Measurements from ENCODE around the gene CTXN2.

The CTXN2 gene

GRCh38 chr15:48145923-48146322, 45.5 kb upstream of the CTXN2 start:
- Histone ChIP-seq H3K4me1 (ENCODE audit: low read length) (no peaks in the 10 kb centered on the region), H3F3A (ENCODE audit: insufficient read depth, low read length) (no peaks in the 10 kb centered on the region), H3K27me3 (replicated peaks; ENCODE audit: insufficient read depth, low read length) (no peaks in the 10 kb centered on the region), H3K79me2 (ENCODE audit: low read length) (no peaks in the 10 kb centered on the region), H3K27ac (ENCODE audit: low read length) (no peak overlapping the region), H3K9me2 (replicated peaks; ENCODE audit: insufficient read depth, low read length) (no peaks in the 10 kb centered on the region), H3K4me2 (ENCODE audit: low read depth, low read length) (no peak overlapping the region), H4K20me1 (ENCODE audit: insufficient read depth, low read length) (no peaks in the 10 kb centered on the region), H3K4me3 (ENCODE audit: low read length) (no peak overlapping the region), H3K36me3 (replicated peaks; ENCODE audit: insufficient read depth, low read length) (no peaks in the 10 kb centered on the region), H2AFZ (ENCODE audit: low read length) (no peak overlapping the region), H3K9me3 (replicated peaks; ENCODE audit: insufficient read depth, low read length) (no peaks in the 10 kb centered on the region), H3K9ac (ENCODE audit: low read length) (no peak overlapping the region)
- TF ChIP-seq EZH2phosphoT487 (IDR thresholded peaks at IDR 0.05; ENCODE audit: low read length) = no peak
- TF ChIP-seq CTCF (IDR thresholded peaks at IDR 0.05; ENCODE audit: low read length) = no peak
- TF ChIP-seq EZH2 (optimal IDR thresholded peaks at IDR 0.05; ENCODE audit: low read depth, low read length) = no peak
- no peak for DNase-seq

DNA sequence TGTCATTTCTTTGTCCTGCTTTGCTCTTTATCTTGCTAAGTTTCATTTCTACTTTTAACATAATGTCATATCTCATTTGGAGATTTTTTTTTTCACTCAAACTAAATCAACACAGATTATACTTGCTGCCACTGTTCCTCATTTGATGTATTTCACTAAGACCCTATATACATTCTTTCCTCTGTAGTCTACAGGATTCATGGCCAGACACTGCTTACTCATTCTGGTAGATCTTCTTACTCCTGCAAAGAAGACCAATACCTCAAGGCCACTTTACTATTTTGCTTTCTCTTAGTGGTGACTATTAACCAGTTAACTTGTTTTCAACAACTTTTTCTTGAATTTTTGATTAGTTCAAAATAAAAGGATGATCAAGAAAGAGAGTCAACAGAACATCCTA, 44.1 kb upstream of the CTXN2 start:
- DNase-seq = no peak
- no peak for TF ChIP-seq EZH2 (optimal IDR thresholded peaks at IDR 0.05; ENCODE audit: low read depth, low read length)
- TF ChIP-seq CTCF (IDR thresholded peaks at IDR 0.05; ENCODE audit: low read length) = no peak
- no peak for TF ChIP-seq EZH2phosphoT487 (IDR thresholded peaks at IDR 0.05; ENCODE audit: low read length)

GRCh38 chr15:48149858-48150257, 41.6 kb upstream of the CTXN2 start:
- no peak overlapping the region for H3K4me3 ChIP-seq (ENCODE audit: low read length)

More for the DNA sequence above, 44.1 kb upstream of the CTXN2 start:
- Histone ChIP-seq H3F3A (ENCODE audit: insufficient read depth, low read length) (no peaks in the 10 kb centered on the region), H4K20me1 (ENCODE audit: insufficient read depth, low read length) (no peaks in the 10 kb centered on the region), H3K9me3 (replicated peaks; ENCODE audit: insufficient read depth, low read length) (no peaks in the 10 kb centered on the region), H3K4me2 (ENCODE audit: low read depth, low read length) (no peak overlapping the region), H3K4me1 (ENCODE audit: low read length) (no peaks in the 10 kb centered on the region), H3K27me3 (replicated peaks; ENCODE audit: insufficient read depth, low read length) (no peaks in the 10 kb centered on the region), H3K9ac (ENCODE audit: low read length) (no peak overlapping the region), H3K27ac (ENCODE audit: low read length) (no peak overlapping the region), H2AFZ (ENCODE audit: low read length) (no peak overlapping the region), H3K4me3 (ENCODE audit: low read length) (no peak overlapping the region), H3K9me2 (replicated peaks; ENCODE audit: insufficient read depth, low read length) (no peaks in the 10 kb centered on the region), H3K79me2 (ENCODE audit: low read length) (no peaks in the 10 kb centered on the region), H3K36me3 (replicated peaks; ENCODE audit: insufficient read depth, low read length) (no peaks in the 10 kb centered on the region)

More at GRCh38 chr15:48149858-48150257, 41.6 kb upstream of the CTXN2 start:
- H3K79me2 ChIP-seq (ENCODE audit: low read length) = no peaks in the 10 kb centered on the region
- H3K27me3 ChIP-seq (replicated peaks; ENCODE audit: insufficient read depth, low read length) = no peaks in the 10 kb centered on the region
- TF ChIP-seq EZH2 (optimal IDR thresholded peaks at IDR 0.05; ENCODE audit: low read depth, low read length) (no peak), EZH2phosphoT487 (IDR thresholded peaks at IDR 0.05; ENCODE audit: low read length) (no peak), CTCF (IDR thresholded peaks at IDR 0.05; ENCODE audit: low read length) (no peak)
- H3K9me2 ChIP-seq (replicated peaks; ENCODE audit: insufficient read depth, low read length) = no peaks in the 10 kb centered on the region
- DNase-seq = no peak
- no peak overlapping the region for H3K9ac ChIP-seq (ENCODE audit: low read length)
- H3K36me3 ChIP-seq (replicated peaks; ENCODE audit: insufficient read depth, low read length) = no peaks in the 10 kb centered on the region
- H3F3A ChIP-seq (ENCODE audit: insufficient read depth, low read length) = no peaks in the 10 kb centered on the region
- no peak overlapping the region for H3K27ac ChIP-seq (ENCODE audit: low read length)
- H3K4me1 ChIP-seq (ENCODE audit: low read length) = no peaks in the 10 kb centered on the region
- H3K9me3 ChIP-seq (replicated peaks; ENCODE audit: insufficient read depth, low read length) = no peaks in the 10 kb centered on the region
- H2AFZ ChIP-seq (ENCODE audit: low read length) = no peak overlapping the region
- H3K4me2 ChIP-seq (ENCODE audit: low read depth, low read length) = no peak overlapping the region
- no peaks in the 10 kb centered on the region for H4K20me1 ChIP-seq (ENCODE audit: insufficient read depth, low read length)

Data from MM.1S (cell line).